Measurements from ENCODE around the gene CDH23.

The CDH23 gene

DNA sequence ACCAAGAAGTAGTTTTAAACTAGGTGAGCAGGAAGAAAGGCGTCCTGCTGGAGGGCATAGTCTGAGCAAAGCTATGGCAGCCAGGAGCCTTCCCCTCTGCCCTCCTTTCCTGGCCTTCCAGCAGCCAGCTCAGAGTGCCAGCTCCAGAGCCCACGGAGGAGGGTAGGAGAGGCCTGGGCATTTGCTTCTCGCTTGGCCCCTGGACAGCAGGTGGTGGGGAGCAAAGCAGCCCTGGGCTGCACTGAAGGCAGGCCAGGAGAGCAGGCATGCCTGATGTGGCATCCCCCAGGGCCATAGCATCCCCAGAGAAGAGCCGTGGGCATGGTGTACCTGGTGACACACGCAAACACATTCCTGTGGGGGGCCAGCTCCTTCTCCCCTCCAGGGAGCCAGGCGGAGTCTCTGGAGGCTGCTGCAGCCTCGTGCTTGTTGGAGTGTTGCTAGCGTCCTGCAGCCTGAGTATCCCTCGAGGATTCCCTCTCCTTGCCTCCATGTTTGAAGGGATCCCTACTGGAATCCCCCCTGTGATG lies 43.9 kb downstream of the CDH23 start:
- DNase-seq (ENCODE audit: low read depth in 2 of 2): no peak

DNA sequence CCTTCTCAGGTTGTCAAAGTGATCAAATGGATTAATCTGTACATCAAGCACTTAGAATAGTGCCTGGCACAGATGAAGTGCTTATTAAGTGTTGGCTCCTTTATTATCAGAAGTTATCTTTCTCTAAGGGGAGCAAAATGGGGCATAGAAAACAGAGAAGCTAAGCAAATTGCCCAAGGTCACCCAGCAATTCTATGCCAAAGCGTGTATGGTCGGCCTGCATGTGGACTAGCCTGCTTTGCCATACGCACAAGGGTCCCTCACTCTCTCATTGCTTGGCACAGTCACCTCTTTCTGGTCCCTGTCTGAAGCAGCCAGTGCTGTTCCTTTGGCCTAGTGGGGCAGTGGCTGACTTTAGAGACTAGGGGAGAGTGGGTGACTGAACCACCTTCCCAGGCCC lies 45.3 kb downstream of the CDH23 start:
- no peak for DNase-seq (ENCODE audit: low read depth in 2 of 2)

DNA sequence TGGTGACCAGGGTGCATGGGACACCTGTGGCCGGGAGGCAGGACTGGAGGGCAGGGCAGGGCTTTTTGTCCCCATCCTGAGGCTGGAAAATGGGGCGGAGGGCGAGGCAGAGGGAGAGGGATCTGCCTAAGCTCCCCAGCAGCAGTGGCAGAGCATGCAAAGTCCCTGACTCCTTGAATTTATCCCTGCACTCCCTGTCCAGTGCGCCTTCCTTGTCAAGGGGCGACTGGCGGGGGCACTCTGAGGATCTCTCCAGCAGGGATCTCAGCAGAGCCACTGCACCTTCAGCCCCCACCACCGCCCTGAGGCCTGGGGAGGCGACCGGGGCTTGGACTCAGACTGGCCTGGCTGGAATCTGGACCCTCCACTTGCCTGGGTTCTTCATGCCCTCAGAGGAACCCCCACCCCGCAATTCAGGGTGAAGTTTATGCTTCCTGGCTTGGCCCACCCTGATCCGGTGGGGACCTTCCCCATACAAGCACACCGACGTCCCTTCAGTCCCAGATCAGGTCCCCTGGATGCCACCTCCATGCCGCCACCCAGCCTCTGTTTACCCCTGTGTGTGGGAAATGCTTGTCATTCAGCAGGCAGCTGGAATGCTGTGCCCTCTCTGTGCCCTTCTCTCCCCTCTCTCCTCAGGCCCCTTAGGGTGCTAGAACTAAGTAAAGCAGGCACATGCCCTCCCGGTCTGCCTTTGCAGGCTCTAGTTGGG lies 46.3 kb downstream of the CDH23 start:
- no peak for DNase-seq (ENCODE audit: low read depth in 2 of 2)

DNA sequence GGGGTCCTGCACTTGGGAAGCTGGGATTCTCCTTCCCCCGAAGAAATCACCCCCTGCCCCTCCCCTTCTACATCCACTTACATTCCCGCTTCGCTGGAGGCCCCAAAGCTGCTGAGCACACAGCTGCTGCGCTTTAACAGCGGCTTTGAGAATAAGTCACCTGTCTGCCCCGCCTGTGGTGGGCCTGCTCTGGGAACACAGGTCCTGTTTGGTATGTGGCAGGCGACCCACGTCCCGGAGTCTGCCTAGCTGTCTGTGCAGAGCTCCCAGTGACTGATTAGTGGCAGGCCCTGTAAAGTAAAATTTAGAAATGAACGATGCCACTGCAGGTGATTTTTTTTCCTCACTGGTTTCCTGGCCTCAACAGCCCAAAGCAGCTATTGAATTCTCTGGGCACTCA lies 47.0 kb downstream of the CDH23 start:
- DNase-seq (ENCODE audit: low read depth in 2 of 2): no peak

DNA sequence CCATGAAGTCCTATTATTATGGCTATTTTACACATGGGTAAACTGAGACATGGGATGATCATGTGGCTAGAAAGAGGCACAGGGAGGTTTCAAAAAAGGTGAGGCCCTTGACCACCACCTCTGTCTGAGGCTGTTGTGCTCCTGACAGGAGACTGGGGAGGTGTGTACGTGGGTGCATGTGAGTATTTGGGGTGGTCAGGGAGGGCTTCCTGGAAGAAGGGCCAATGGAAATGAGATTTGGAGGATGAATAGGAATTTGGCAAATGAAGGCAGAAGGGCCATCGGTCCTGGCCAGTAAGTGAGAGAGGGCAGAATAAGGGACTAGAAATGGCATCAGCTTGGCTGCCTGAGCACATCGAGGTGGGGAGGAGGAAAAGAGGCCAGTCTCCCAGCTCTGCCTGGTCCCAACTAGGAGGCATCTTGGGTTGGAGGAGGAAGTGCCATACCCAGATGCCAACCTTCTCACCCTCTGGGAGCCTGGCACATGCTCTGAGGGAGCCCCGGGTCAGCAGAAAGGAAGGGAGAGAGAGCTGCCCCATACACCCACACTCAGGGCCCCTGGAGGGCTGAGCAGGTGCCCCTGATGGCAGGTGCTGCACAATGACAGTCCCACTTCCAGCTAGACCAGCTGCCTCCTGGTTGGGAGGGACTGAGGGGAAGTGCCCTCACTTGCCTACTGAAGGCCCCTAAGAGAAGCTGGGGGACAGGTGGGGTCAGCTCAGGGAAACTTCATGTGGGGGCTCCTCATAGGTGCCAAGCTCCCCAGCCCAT lies 47.7 kb downstream of the CDH23 start:
- no peak for DNase-seq (ENCODE audit: low read depth in 2 of 2)

DNA sequence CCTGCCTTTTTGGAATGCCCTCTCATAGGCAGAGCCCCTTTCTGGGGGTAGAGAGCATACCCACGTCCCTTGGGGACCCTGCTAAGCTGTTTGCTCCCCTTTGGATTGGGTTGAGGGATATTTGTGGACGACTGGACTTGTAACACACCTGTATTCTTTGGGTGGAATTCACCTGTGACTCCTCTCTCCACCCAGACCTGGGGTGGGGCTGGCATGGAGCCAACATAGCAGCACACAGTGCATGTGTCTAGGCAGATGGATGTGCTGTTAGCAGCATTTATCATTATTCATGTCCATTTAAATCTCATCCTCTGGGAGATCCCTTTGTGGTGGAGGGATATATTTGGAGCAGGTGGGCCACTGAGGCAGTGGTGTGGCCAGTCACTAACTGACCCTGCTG lies 51.0 kb downstream of the CDH23 start:
- no peak for DNase-seq (ENCODE audit: low read depth in 2 of 2)

DNA sequence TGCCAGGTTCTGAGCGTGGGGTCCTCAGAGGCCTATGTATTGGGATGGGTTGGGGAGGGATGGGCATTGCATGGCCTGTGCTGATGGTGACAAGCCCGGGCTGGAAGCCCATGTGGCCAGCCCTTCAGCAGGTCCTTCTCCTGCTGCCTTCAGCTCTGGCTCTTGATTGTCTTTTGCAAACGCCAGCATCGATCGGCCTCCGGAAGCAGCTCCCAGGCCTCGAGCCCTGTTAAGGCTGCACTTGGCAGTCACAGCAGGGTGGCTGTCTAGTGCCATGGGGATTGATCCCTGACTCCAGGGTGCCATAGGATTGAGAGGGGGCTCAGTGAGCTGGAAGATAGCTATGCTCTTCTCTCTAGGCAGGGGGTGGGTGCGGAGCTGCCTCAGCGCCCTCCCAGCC lies 51.4 kb downstream of the CDH23 start:
- no peak for DNase-seq (ENCODE audit: low read depth in 2 of 2)

DNA sequence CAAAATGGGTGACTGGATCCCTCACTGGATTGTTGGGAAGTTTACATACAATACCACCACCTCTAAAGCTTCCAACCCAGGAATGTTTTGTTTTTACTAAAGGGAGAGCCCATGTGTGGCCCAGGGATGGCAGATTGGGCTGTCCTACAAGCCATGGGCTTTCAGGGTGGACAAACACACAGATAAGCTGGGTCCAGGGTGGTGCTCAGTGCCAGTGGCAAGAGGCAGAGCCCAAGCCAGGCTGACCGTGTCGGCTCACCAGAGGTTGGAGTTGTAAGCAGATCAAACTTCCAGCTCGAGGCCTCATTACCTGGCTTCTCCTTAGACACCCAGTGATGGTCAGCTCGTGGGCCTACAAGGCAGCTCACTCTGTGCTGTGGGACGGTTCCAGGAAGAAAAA lies 52.3 kb downstream of the CDH23 start:
- DNase-seq (ENCODE audit: low read depth in 2 of 2): no peak

DNA sequence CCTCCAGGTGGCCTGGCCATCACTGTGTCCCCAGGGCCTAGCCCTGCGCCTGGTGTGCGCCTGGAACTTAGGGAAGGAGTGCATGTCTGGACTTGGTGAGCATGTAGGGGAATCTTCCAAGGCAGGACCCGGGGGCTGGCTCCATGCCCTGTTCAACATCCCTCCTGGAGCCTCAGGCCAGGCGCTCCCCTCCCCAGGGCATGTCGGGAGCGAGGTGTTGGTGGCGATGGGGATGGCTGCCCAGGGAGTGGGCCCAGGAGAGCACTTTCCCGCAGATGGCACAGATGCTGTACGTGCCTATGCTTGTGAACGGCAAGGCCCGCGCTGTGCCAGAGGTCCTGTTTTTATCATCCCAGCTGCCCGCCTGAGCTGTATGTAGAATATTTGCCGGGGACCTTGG lies 55.0 kb downstream of the CDH23 start:
- no peak for DNase-seq (ENCODE audit: low read depth in 2 of 2)

DNA sequence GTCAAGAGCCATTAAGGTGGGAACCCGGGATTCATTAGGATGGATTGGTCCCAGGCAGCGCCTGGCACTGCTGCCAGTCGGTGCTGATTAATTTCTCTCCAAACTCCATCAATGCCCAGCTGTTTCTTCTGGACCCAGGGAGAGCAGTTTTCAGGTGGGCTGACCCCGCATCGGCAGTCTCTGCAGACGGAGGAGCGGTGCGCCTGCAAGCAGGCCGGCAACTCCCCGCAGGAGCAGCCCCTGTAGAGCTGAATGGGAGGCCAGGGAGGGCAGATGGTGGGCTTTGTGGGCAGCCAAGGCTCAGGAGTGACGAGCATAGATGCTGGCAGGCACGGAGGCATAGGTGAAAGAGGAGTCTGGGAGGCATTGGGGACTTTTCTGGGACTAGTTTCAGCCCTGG lies 56.5 kb downstream of the CDH23 start:
- DNase-seq (ENCODE audit: low read depth in 2 of 2): no peak

DNA sequence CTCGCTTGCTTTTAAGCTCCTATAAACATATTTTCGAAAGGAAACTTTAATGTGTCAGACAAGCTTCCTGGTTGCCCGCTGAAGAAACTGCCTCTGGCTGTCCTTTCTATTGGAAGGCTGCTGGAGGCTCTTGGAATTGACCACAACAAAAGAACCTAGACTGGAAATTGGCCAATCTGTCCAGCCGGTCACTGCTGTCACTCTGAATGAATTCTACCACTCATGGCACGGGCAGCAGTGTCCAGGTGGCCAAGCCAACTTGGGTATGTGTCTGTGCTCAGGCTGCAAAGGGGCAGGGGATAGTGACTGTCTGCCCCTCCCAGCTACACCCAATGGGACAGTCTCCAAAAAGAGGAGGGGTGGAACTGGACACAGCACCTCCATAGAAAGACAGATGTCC lies 57.6 kb downstream of the CDH23 start:
- no peak for DNase-seq (ENCODE audit: low read depth in 2 of 2)

DNA sequence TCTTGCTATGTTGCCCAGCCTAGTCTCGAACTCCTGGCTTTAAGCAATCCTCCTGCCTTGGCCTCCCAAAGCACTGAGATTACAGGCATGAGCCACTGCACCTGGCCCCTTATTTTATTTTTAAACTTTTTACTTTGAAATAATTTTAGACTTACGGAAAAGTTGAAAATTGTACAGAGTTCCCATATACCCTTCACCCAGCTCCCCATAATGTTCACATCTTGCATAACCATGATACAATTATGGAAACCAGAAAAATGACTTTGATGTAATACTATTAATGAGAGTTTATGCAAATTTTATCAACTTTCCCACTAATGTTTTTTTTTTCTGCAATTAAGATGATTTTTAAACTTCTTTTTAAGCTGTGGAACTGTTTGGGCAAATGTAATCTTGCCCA lies 58.3 kb downstream of the CDH23 start:
- no peak for DNase-seq (ENCODE audit: low read depth in 2 of 2)

DNA sequence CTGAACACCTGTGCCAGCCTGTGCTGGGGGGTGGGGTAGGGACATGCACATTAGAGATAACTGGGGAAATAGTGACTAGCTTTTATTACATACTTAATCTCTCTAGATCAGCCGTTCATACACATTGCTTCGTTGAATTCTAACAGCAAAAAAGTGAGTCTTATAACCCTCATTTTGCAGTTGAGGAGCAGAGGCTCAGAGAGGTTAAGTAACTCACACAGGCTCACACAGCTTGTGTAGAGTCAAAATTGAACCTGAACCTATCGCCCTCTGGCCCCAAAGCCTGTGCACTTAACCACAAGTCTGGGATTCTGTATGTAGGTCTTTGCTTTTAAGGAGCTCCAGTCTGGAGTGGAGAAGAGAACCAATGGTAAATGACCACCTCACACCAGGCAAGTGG lies 59.9 kb downstream of the CDH23 start:
- DNase-seq (ENCODE audit: low read depth in 2 of 2): no peak

DNA sequence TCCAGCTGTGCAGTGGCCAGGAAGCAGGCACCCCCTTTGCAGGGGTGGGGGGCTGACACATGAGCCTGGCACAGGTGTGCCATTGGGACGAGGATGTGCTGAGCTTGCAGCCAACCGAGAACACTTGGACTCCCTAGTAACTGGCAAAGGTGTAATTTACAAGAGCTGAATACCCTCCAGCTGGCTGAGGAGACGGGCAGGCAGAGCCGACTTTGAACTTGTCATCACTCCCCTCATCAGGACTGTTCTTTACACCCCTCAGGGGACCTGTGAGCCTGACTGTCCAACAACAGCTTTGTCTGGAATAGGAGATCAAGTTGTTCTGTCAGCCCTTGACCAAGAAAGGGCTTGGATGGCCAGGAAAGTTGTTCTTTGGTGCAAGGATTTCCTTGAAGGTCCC lies 61.2 kb downstream of the CDH23 start:
- no peak for DNase-seq (ENCODE audit: low read depth in 2 of 2)

DNA sequence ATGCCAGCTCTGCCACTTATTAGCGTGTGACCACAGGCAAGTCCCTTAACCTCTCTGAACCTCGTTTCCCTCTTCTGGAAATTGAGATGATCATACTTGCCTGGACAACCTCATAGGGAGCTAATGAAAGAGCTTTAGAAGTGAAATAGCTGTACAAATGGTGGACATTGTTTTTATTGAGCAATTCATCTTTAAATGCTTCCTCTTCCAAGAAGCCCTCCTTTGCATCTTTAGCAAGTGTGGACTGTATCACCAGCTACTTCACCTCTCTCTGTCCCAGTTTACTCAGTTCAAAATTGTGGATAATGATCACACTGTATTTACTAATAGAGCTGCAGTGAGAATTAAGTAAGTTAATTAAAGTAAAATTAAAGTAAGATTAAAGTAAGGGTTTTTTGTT lies 61.7 kb downstream of the CDH23 start:
- DNase-seq (ENCODE audit: low read depth in 2 of 2): no peak

DNA sequence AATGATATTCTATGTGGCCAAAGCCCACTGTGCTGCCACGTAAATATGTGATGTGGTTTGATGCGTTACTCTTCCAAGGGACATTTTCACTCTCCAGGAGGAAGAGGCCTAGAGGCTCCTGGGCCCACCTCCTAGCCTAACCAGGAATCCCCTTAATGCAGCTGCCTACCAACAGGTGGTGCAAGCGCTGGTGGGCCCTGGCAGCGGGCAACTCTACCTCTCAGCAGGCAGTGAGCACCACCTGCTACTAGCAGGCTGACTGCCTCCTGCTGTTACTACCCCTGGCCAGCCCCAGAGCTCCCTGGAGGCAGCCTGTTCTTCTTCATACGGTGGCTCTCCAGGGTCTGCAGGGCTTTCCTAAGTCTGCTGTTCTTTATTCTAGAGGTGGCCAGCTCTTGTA lies 62.8 kb downstream of the CDH23 start:
- no peak for DNase-seq (ENCODE audit: low read depth in 2 of 2)

DNA sequence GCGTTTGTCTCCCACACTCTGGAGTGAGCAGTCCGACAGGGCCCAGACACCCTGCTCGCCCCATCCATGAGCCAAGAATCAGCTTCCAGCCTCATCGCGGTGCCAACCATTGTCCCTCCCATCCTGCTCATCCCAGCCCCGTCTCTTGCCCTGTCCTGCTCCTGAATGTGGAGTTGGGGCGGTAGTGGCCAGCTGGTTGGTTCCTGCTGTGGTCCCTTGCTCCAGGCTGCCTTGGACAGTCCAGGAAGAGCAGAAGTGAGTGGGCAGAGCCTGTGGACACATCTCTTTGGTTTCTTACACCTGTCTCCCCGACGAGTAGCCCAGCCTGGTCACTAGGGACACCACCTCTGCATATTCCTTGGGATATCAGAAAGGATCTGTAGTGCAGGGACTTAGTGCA lies 63.9 kb downstream of the CDH23 start:
- DNase-seq (ENCODE audit: low read depth in 2 of 2): no peak

DNA sequence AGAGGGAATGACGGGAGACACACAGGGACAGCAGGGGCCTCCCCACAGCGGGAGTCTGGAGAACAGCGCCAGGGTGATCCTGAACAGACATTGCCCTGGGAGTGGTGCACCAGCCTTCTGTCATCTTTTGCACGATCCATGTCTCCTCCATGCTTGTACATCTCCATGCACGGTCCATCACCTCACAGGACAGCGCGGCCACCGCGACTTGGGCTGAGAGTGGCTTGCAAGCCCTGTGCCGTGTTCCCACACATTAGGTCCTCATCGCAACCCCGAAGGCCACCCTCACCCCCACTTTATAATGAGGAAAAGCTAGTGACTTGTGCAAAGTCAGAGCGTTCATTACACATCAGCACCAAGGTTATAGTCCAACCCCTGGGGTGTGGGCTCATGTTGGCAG lies 64.7 kb downstream of the CDH23 start:
- DNase-seq (ENCODE audit: low read depth in 2 of 2): no peak

DNA sequence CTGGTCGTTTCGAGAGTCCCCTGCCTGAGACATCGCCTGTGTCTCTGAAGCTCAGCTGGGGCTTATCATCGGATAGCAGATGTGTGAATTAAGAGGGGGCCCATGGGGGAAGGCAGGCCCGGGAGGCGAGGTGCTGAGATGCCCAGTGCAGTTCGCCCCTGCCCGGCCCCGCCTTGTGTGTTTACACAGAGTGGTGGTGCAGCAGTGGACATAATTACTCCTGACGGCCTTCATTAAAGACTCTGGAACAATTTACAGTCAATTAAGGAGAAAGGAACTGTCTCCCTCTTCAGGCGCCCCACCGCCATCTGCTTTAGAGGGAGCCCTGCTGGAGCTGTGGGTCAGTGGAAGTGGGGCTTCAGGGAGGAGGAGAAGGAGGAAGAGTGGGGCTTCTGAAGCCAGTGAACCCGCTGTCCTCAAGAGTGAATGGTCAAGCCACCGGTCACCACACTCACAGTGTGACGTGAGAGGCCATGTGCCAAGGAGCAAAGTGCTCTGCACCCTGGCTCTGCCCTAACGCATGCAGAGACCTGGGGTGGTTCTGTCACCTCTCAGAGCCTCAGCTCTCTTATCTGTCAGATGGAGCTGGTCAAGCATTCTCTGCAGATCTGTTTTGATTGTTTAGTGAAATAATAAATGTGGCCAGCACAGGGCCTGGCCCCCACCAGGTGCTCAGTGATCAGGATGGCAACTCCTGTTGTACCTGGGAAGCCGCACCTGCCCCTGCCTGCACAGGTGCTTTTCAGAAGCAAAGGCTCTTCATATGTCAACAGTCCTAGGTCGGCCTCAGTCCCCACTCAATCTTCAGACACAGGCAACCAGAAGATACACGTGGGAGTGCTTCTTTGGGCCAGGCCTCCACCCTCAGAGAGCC lies 65.6 kb downstream of the CDH23 start:
- DNase-seq (ENCODE audit: low read depth in 2 of 2): no peak

DNA sequence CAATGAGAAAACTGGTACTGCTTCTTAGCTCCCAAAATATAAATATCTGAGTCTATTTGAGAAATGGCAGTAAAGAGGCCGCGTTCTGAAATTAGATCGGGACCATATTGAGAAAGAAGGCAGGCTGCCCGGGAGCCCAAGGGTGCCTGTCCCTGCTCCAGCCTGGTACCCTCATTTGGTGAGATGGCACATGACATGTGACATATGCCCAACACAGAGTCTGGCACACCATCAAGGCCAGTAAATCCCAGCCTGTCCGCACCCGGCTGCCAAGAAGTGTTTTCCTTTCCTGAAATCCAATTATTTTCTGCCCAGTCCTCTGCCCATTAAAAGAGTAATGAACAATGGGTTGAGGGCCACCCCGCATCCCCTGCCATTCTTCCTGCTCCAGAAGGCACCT lies 66.4 kb downstream of the CDH23 start:
- DNase-seq (ENCODE audit: low read depth in 2 of 2): no peak

DNA sequence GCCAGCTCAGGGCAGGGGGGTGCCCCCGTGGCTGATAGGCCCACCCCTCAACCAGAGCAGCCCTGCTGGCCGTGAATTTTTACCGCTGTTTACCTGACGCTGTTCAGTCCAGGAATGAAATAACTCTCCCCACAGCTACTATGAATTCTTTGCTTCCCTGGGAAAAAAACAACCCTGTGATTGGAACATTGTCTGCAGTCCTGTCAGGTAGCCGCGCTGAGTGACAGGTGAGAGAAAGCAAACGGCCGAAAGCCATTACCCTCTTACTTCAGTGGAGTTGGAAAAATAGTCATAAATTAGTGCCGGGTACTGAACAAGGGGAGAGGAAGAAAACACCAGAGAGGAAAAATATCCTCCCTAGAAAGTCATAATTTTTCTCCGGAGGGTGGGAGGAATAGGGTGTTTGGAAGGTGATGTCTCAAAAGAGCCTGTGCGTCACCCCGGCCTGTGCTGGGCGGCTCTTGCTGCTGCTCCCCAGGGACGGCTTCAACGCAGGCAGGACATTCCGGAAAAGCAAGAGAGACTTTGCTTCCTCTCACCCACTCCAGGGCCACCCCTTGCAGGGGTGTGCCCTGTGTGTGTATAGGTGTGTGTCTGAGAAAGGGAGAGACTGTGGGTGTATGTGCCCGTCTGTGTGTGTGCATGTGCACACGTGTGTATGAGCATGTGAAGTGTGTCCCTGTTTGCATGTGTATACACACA lies 69.0 kb downstream of the CDH23 start:
- no peak for DNase-seq (ENCODE audit: low read depth in 2 of 2)

DNA sequence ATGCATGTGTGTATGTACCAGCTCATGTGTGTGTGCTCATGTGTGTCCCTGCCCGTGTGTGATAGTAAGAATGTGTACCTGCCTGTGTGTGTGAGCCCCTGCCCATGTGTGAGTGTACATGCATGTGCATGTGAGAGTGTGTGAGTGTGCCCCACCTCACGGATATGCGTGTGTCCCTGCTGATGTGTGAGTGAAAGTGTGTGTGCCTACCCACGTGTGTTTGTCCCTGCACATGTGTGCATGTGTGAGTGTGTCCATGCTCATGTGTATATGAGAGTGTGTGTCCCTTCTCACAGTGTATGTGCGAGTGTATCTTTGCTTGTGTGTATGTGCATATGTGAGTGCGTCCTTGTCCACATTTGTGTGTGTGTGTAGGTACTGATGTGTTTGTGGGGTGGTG lies 69.6 kb downstream of the CDH23 start:
- no peak for DNase-seq (ENCODE audit: low read depth in 2 of 2)

All from stimulated activated CD8-positive, alpha-beta memory T cell treated with anti-CD3 and anti-CD28 coated beads, Interleukin-2, amount 100 ng/mL, for 48 hours (primary cell).